HG03457 (cell line): ENCODE measurements around the gene INSC.

ENCODE experiments used
- ATAC-seq: cut with Tn5 transposase; IDR thresholded peaks from one replicate; pipeline ENCODE4 v1.9.1; 2021; ENCODE audit warnings: moderate number of reproducible peaks; ENCODE audit not compliant: unreplicated experiment

Gene INSC

GRCh38 chr11:15107730-15108515 lies 6.8 kb upstream of the INSC start:
- ATAC-seq = no peak

- ATAC-seq = no peak
Observed at GRCh38 chr11:15108592-15109130, 6.1 kb upstream of the INSC start.

- no peak for ATAC-seq
Observed at GRCh38 chr11:15109602-15110001, 5.1 kb upstream of the INSC start.

GRCh38 chr11:15111215-15111614 lies 3.5 kb upstream of the INSC start:
- no peak for ATAC-seq

- no peak for ATAC-seq
Observed at GRCh38 chr11:15112131-15112541, 2.6 kb upstream of the INSC start.

GRCh38 chr11:15113381-15113780 lies 1.3 kb upstream of the INSC start:
- peak; percentile 97 for ATAC-seq

- ATAC-seq = no peak
Observed at GRCh38 chr11:15115686-15116085, 963 bp downstream of the INSC start.

- no peak for ATAC-seq
Observed at GRCh38 chr11:15117751-15118150, 3.0 kb downstream of the INSC start.

GRCh38 chr11:15118431-15118830 lies 3.7 kb downstream of the INSC start:
- ATAC-seq = no peak

GRCh38 chr11:15119352-15119751 lies 4.6 kb downstream of the INSC start:
- no peak for ATAC-seq

- no peak for ATAC-seq
Observed at GRCh38 chr11:15119826-15120225, 5.1 kb downstream of the INSC start.

- ATAC-seq = no peak
Observed at GRCh38 chr11:15123849-15124248, 9.1 kb downstream of the INSC start.

- no peak for ATAC-seq
Observed at GRCh38 chr11:15124528-15124927, 9.8 kb downstream of the INSC start.

GRCh38 chr11:15127341-15127740 lies 12.6 kb downstream of the INSC start:
- ATAC-seq = no peak

- no peak for ATAC-seq
Observed at GRCh38 chr11:15128621-15129020, 13.9 kb downstream of the INSC start.

GRCh38 chr11:15136166-15136565 lies 21.4 kb downstream of the INSC start:
- ATAC-seq = no peak

- no peak for ATAC-seq
Observed at GRCh38 chr11:15139096-15139770, 24.5 kb downstream of the INSC start.

GRCh38 chr11:15139958-15140659 lies 25.4 kb downstream of the INSC start:
- no peak for ATAC-seq

- no peak for ATAC-seq
Observed at GRCh38 chr11:15141381-15141780, 26.7 kb downstream of the INSC start.

GRCh38 chr11:15142838-15143237 lies 28.1 kb downstream of the INSC start:
- no peak for ATAC-seq

- ATAC-seq = no peak
Observed at GRCh38 chr11:15143855-15144254, 29.1 kb downstream of the INSC start.

- no peak for ATAC-seq
Observed at GRCh38 chr11:15144347-15144746, 29.6 kb downstream of the INSC start.
